Neuron (in vitro differentiated cells): ENCODE data around the gene PLEKHM3.

Experiments
- H2AFZ ChIP-seq: one replicate; pipeline ENCODE4 v1.6.1; 2013; ENCODE audit warnings: low read depth, mild to moderate bottlenecking, inconsistent platforms, low read length, moderate library complexity
- H3K27me3 ChIP-seq: one replicate; pipeline ENCODE4 v1.6.1; 2013; ENCODE audit warnings: low read length; ENCODE audit not compliant: insufficient read depth
- H3K36me3 ChIP-seq: one replicate; pipeline ENCODE4 v1.6.1; 2013; ENCODE audit warnings: low read length; ENCODE audit not compliant: insufficient read depth
- H3K4me1 ChIP-seq: one replicate; pipeline ENCODE4 v1.6.1; 2013; ENCODE audit warnings: low read length; ENCODE audit not compliant: insufficient read depth
- H3K4me3 ChIP-seq: 2 replicates; pipeline ENCODE4 v1.5.1; 2013; ENCODE audit warnings: mild to moderate bottlenecking, low read length, moderate library complexity
- H3K9me3 ChIP-seq: one replicate; pipeline ENCODE4 v1.6.1; 2013; ENCODE audit warnings: low read length

Gene PLEKHM3

GRCh38 chr2:207849443-207849842 is 175.9 kb downstream of the PLEKHM3 start:
- no peaks in the 10 kb centered on the region for H3K27me3 ChIP-seq
- no peaks in the 10 kb centered on the region for H3K36me3 ChIP-seq
- peaks cover 20% of the 10 kb centered on the region for H3K4me1 ChIP-seq
- no peaks in the 10 kb centered on the region for H3K9me3 ChIP-seq
- no peak overlapping the region for H3K4me3 ChIP-seq
- no peak overlapping the region for H2AFZ ChIP-seq

- Histone ChIP-seq H3K4me1 (peaks cover 20% of the 10 kb centered on the region), H3K36me3 (no peaks in the 10 kb centered on the region), H3K27me3 (no peaks in the 10 kb centered on the region), H3K9me3 (no peaks in the 10 kb centered on the region), H2AFZ (no peak overlapping the region), H3K4me3 (no peak overlapping the region)
Observed at GRCh38 chr2:207848545-207848928, 176.8 kb downstream of the PLEKHM3 start.

GRCh38 chr2:207847807-207848544 is 177.4 kb downstream of the PLEKHM3 start:
- H3K9me3 ChIP-seq: no peaks in the 10 kb centered on the region
- no peaks in the 10 kb centered on the region for H3K27me3 ChIP-seq
- peaks cover 20% of the 10 kb centered on the region for H3K4me1 ChIP-seq
- H2AFZ ChIP-seq: no peak overlapping the region
- H3K36me3 ChIP-seq: no peaks in the 10 kb centered on the region
- H3K4me3 ChIP-seq: no peak overlapping the region

GRCh38 chr2:207847098-207847806 is 178.1 kb downstream of the PLEKHM3 start:
- Histone ChIP-seq H2AFZ (no peak overlapping the region), H3K36me3 (no peaks in the 10 kb centered on the region), H3K27me3 (no peaks in the 10 kb centered on the region), H3K4me1 (peaks cover 20% of the 10 kb centered on the region), H3K4me3 (no peak overlapping the region), H3K9me3 (no peaks in the 10 kb centered on the region)

- no peak overlapping the region for H2AFZ ChIP-seq
- H3K27me3 ChIP-seq: no peaks in the 10 kb centered on the region
- H3K9me3 ChIP-seq: no peaks in the 10 kb centered on the region
- peaks cover 20% of the 10 kb centered on the region for H3K4me1 ChIP-seq
- H3K4me3 ChIP-seq: no peak overlapping the region
- no peaks in the 10 kb centered on the region for H3K36me3 ChIP-seq
Observed at GRCh38 chr2:207845202-207845864, 180.0 kb downstream of the PLEKHM3 start.

- Histone ChIP-seq H3K4me3 (no peak overlapping the region), H3K36me3 (no peaks in the 10 kb centered on the region), H3K9me3 (no peaks in the 10 kb centered on the region), H3K27me3 (no peaks in the 10 kb centered on the region), H3K4me1 (peaks cover 20% of the 10 kb centered on the region), H2AFZ (no peak overlapping the region)
Observed at GRCh38 chr2:207844648-207845047, 180.7 kb downstream of the PLEKHM3 start.

GRCh38 chr2:207840101-207840500 is 185.2 kb downstream of the PLEKHM3 start:
- Histone ChIP-seq H3K36me3 (no peaks in the 10 kb centered on the region), H3K9me3 (no peaks in the 10 kb centered on the region), H3K4me3 (no peak overlapping the region), H2AFZ (no peak overlapping the region), H3K4me1 (peaks cover 12% of the 10 kb centered on the region), H3K27me3 (no peaks in the 10 kb centered on the region)

- peaks cover 12% of the 10 kb centered on the region for H3K4me1 ChIP-seq
- H3K9me3 ChIP-seq: no peaks in the 10 kb centered on the region
- no peaks in the 10 kb centered on the region for H3K36me3 ChIP-seq
- no peak overlapping the region for H3K4me3 ChIP-seq
- no peak overlapping the region for H2AFZ ChIP-seq
- no peaks in the 10 kb centered on the region for H3K27me3 ChIP-seq
Observed at GRCh38 chr2:207839575-207839974, 185.8 kb downstream of the PLEKHM3 start.

- no peaks in the 10 kb centered on the region for H3K9me3 ChIP-seq
- no peaks in the 10 kb centered on the region for H3K36me3 ChIP-seq
- no peak overlapping the region for H3K4me3 ChIP-seq
- no peaks in the 10 kb centered on the region for H3K27me3 ChIP-seq
- H2AFZ ChIP-seq: no peak overlapping the region
- peaks cover 12% of the 10 kb centered on the region for H3K4me1 ChIP-seq
Observed at GRCh38 chr2:207839028-207839427, 186.3 kb downstream of the PLEKHM3 start.

- Histone ChIP-seq H3K9me3 (no peaks in the 10 kb centered on the region), H3K36me3 (no peaks in the 10 kb centered on the region), H3K4me3 (no peak overlapping the region), H2AFZ (no peak overlapping the region), H3K27me3 (no peaks in the 10 kb centered on the region), H3K4me1 (peaks cover 12% of the 10 kb centered on the region)
Observed at GRCh38 chr2:207836521-207837133, 188.7 kb downstream of the PLEKHM3 start.

GRCh38 chr2:207835805-207836204 is 189.5 kb downstream of the PLEKHM3 start:
- no peaks in the 10 kb centered on the region for H3K9me3 ChIP-seq
- no peak overlapping the region for H2AFZ ChIP-seq
- H3K4me1 ChIP-seq: peaks cover 12% of the 10 kb centered on the region
- no peaks in the 10 kb centered on the region for H3K36me3 ChIP-seq
- H3K4me3 ChIP-seq: no peak overlapping the region
- H3K27me3 ChIP-seq: no peaks in the 10 kb centered on the region

- Histone ChIP-seq H2AFZ (no peak overlapping the region), H3K27me3 (no peaks in the 10 kb centered on the region), H3K36me3 (no peaks in the 10 kb centered on the region), H3K4me3 (no peak overlapping the region), H3K9me3 (no peaks in the 10 kb centered on the region), H3K4me1 (peaks cover 12% of the 10 kb centered on the region)
Observed at GRCh38 chr2:207833251-207833751, 192.0 kb downstream of the PLEKHM3 start.
